Neuronal stem cell (in vitro differentiated cells): ENCODE data around the gene ATP1A4.

Experiments used
- DNase-seq: peaks from one replicate; pipeline ENCODE4 v3.0.0-alpha.2; 2013; ENCODE audit warnings: low spot score
- H2AFZ ChIP-seq: one replicate; pipeline ENCODE4 v1.6.1; 2013; ENCODE audit warnings: mild to moderate bottlenecking, low read length, inconsistent platforms
- H2AK5ac ChIP-seq: 2 replicates; pipeline ENCODE4 v1.6.1; 2013; ENCODE audit warnings: low read depth, mild to moderate bottlenecking, inconsistent platforms, low read length, moderate library complexity, mixed read lengths
- H2BK120ac ChIP-seq: 2 replicates; pipeline ENCODE4 v1.6.1; 2013; ENCODE audit warnings: low read depth, mild to moderate bottlenecking, inconsistent platforms, low read length, moderate library complexity, mixed read lengths
- H2BK12ac ChIP-seq: one replicate; pipeline ENCODE4 v1.6.1; 2013; ENCODE audit warnings: low read length, inconsistent platforms
- H2BK15ac ChIP-seq: 2 replicates; pipeline ENCODE4 v1.6.1; 2013; ENCODE audit warnings: mild to moderate bottlenecking, low read length, inconsistent platforms, mixed read lengths
- H2BK5ac ChIP-seq: one replicate; pipeline ENCODE4 v1.6.1; 2013; ENCODE audit warnings: inconsistent platforms, mild to moderate bottlenecking, low read length, moderate library complexity
- H3K14ac ChIP-seq: one replicate; pipeline ENCODE4 v1.6.1; 2013; ENCODE audit warnings: low read length, inconsistent platforms
- H3K18ac ChIP-seq: 2 replicates; pipeline ENCODE4 v1.6.1; 2013; ENCODE audit warnings: low read length, inconsistent platforms
- H3K23ac ChIP-seq: 2 replicates; pipeline ENCODE4 v1.6.1; 2013; ENCODE audit warnings: low read depth, mild to moderate bottlenecking, mixed read lengths, low read length, inconsistent platforms; ENCODE audit not compliant: poor library complexity
- H3K27ac ChIP-seq: replicated peaks from 3 replicates; pipeline ENCODE4 v1.5.1; 2013; ENCODE audit warnings: low read length, inconsistent platforms
- H3K27me3 ChIP-seq, 3 experiments: 2 replicates each; pipeline ENCODE4 v1.6.1; 2013; ENCODE audit warnings: low read length in 3 of 3, mild to moderate bottlenecking in 2 of 3, inconsistent platforms in 1 of 3, low read depth in 1 of 3, mixed read lengths in 1 of 3, moderate library complexity in 1 of 3; ENCODE audit not compliant: control insufficient read depth in 3 of 3, insufficient read depth in 3 of 3
- H3K36me3 ChIP-seq, 2 donors: replicated peaks in 1 of 2; 2 replicates each; pipeline ENCODE4 v1.6.1; 2013; ENCODE audit warnings: low read length in 2 of 2; ENCODE audit not compliant: control insufficient read depth in 2 of 2, insufficient read depth in 2 of 2
- H3K4ac ChIP-seq: 2 replicates; pipeline ENCODE4 v1.6.1; 2013; ENCODE audit warnings: inconsistent platforms, mild to moderate bottlenecking, low read length, moderate library complexity
- H3K4me1 ChIP-seq, 2 donors: 1 replicate in 1 of 2; 2 replicates in 1 of 2; pipeline ENCODE4 v1.6.1; 2013; ENCODE audit warnings: low read length in 2 of 2, low read depth in 1 of 2; ENCODE audit not compliant: control insufficient read depth in 2 of 2, insufficient read depth in 1 of 2
- H3K4me2 ChIP-seq: one replicate; pipeline ENCODE4 v1.6.1; 2013; ENCODE audit warnings: mild to moderate bottlenecking, low read length, inconsistent platforms; ENCODE audit not compliant: insufficient read depth, poor library complexity, severe bottlenecking
- H3K4me3 ChIP-seq, 2 donors: 2 replicates each; pipeline ENCODE4 v1.5.1; 2013; ENCODE audit warnings: low read length in 2 of 2, mild to moderate bottlenecking in 2 of 2, inconsistent platforms in 1 of 2, moderate library complexity in 1 of 2
- H3K79me1 ChIP-seq: one replicate; pipeline ENCODE4 v1.6.1; 2013; ENCODE audit warnings: low read depth, mild to moderate bottlenecking, inconsistent platforms, low read length, moderate library complexity
- H3K9ac ChIP-seq: one replicate; pipeline ENCODE4 v1.6.1; 2013; ENCODE audit warnings: mild to moderate bottlenecking, low read depth, low read length, inconsistent platforms; ENCODE audit not compliant: poor library complexity
- H3K9me3 ChIP-seq, 2 donors: replicated peaks in 1 of 2; 2 replicates each; pipeline versions ENCODE3 to v1.6.1; 2013; ENCODE audit warnings: low read length in 2 of 2, mild to moderate bottlenecking in 2 of 2, inconsistent platforms in 1 of 2, low read depth in 1 of 2, mixed read lengths in 1 of 2, moderate library complexity in 1 of 2; ENCODE audit not compliant: control insufficient read depth in 2 of 2, insufficient read depth in 1 of 2
- H4K8ac ChIP-seq: one replicate; pipeline ENCODE4 v1.6.1; 2013; ENCODE audit warnings: low read depth, mild to moderate bottlenecking, inconsistent platforms, low read length, moderate library complexity
- H4K91ac ChIP-seq: one replicate; pipeline ENCODE4 v1.6.1; 2013; ENCODE audit warnings: low read length, low read depth, mild to moderate bottlenecking, inconsistent platforms; ENCODE audit not compliant: poor library complexity
- WGBS, 2 donors: extraction: QIAGEN DNeasy Blood & Tissue Kit; methylation state at CpG; one replicate each; pipeline ENCODE4 v1.1.7; 2013; ENCODE audit warnings: missing lambda C conversion rate in 2 of 2, mixed read lengths in 1 of 2; ENCODE audit not compliant: insufficient read length in 2 of 2, insufficient replicate concordance in 1 of 2; ENCODE audit errors: extremely low coverage in 2 of 2; 5-methylcytosine and 5-hydroxymethylcytosine counted together

Gene ATP1A4

GRCh38 chr1:160207771-160208556, 56.6 kb downstream of the ATP1A4 start:
- Histone ChIP-seq H3K4me1 (peaks cover 60 to 61% of the 10 kb centered on the region in 2 donors), H3K9ac (no peak overlapping the region), H3K9me3 (no peaks in the 10 kb centered on the region), H2BK15ac (no peak overlapping the region), H3K4me3 (no peak overlapping the region), H2AFZ (no peak overlapping the region), H3K27ac (no peak overlapping the region), H3K23ac (no peak overlapping the region), H2AK5ac (peak overlapping the region; percentile 52), H2BK12ac (no peak overlapping the region), H3K18ac (no peak overlapping the region), H3K36me3 (peaks cover 32 to 58% of the 10 kb centered on the region in 2 donors), H3K27me3 (no peaks in the 10 kb centered on the region), H4K91ac (no peak overlapping the region), H3K14ac (no peak overlapping the region), H3K79me1 (peaks cover 8% of the 10 kb centered on the region), H3K4me2 (no peak overlapping the region), H4K8ac (no peak overlapping the region), H3K4ac (no peak overlapping the region), H2BK120ac (no peak overlapping the region), H2BK5ac (peak overlapping the region; percentile 56)
- DNase-seq = no peak
- no CpG with 5 or more reads among the region's 9 CpGs for WGBS, 2 donors

GRCh38 chr1:160208557-160209320, 57.3 kb downstream of the ATP1A4 start:
- DNase-seq = no peak
- Histone ChIP-seq H3K4me1 (peaks cover 60 to 61% of the 10 kb centered on the region in 2 donors), H2BK120ac (no peak overlapping the region), H3K4ac (no peak overlapping the region), H3K9ac (no peak overlapping the region), H2BK5ac (peak overlapping the region; percentile 56), H4K8ac (no peak overlapping the region), H4K91ac (no peak overlapping the region), H3K4me2 (peak overlapping the region; percentile 28), H2AK5ac (peak overlapping the region; percentile 52), H3K27ac (peak overlapping the region; percentile 29), H3K4me3 (no peak overlapping the region), H3K23ac (no peak overlapping the region), H3K36me3 (peaks cover 39 to 66% of the 10 kb centered on the region in 2 donors), H3K14ac (no peak overlapping the region), H2BK15ac (no peak overlapping the region), H3K27me3 (no peaks in the 10 kb centered on the region), H3K79me1 (peaks cover 8% of the 10 kb centered on the region), H2AFZ (no peak overlapping the region), H3K18ac (no peak overlapping the region), H3K9me3 (no peaks in the 10 kb centered on the region), H2BK12ac (no peak overlapping the region)
- WGBS, 2 donors = no CpG with 5 or more reads among the region's 6 CpGs

GRCh38 chr1:160209321-160210046, 58.1 kb downstream of the ATP1A4 start:
- Histone ChIP-seq H2AK5ac (no peak overlapping the region), H2AFZ (no peak overlapping the region), H3K23ac (no peak overlapping the region), H2BK12ac (no peak overlapping the region), H3K18ac (peak overlapping the region; percentile 30), H3K14ac (no peak overlapping the region), H2BK5ac (no peak overlapping the region), H4K8ac (no peak overlapping the region), H2BK120ac (no peak overlapping the region), H3K36me3 (peaks cover 46 to 73% of the 10 kb centered on the region in 2 donors), H3K4me2 (peak overlapping the region; percentile 28), H3K27me3 (no peaks in the 10 kb centered on the region), H4K91ac (no peak overlapping the region), H3K9ac (no peak overlapping the region), H3K9me3 (no peaks in the 10 kb centered on the region), H3K79me1 (peaks cover 8% of the 10 kb centered on the region), H2BK15ac (no peak overlapping the region), H3K4me3 (no peak overlapping the region), H3K4me1 (peaks cover 60% of the 10 kb centered on the region in 2 donors), H3K27ac (peak overlapping the region; percentile 29), H3K4ac (no peak overlapping the region)
- no CpG with 5 or more reads among the region's 7 CpGs for WGBS, 2 donors
- peak; percentile 36 for DNase-seq
